Stimulated activated memory B cell treated with anti-CD40 and anti-IgM and Interleukin-4, amounts not matched to agents 10 μg/mL and 1 μg/mL and 100 μg/mL, for 72 hours (primary cell): ENCODE results near the gene SNCA.

Source experiments
- ATAC-seq: fragments of 150-1000 bp; cut with Tn5 transposase; 2 replicates; pipeline ENCODE4 v1.10.0; 2021
- H3K27ac Mint-ChIP-seq: one replicate; pipeline ENCODE4 v1.8.0; 2022; ENCODE audit warnings: mild to moderate bottlenecking, mixed read lengths
- H3K27me3 Mint-ChIP-seq: one replicate; pipeline ENCODE4 v1.8.0; 2022; ENCODE audit warnings: mixed read lengths
- H3K36me3 Mint-ChIP-seq: one replicate; pipeline ENCODE4 v1.8.0; 2022; ENCODE audit warnings: mixed read lengths
- H3K4me1 Mint-ChIP-seq: one replicate; pipeline ENCODE4 v1.8.0; 2022; ENCODE audit warnings: mixed read lengths
- H3K4me3 Mint-ChIP-seq: one replicate; pipeline ENCODE4 v1.8.0; 2022; ENCODE audit warnings: mild to moderate bottlenecking, moderate library complexity, mixed read lengths
- H3K9me3 Mint-ChIP-seq: one replicate; pipeline ENCODE4 v1.8.0; 2022; ENCODE audit warnings: mixed read lengths

SNCA gene

GRCh38 chr4:89835413-89835812 lies 1.5 kb downstream of the SNCA start:
- ATAC-seq = no peak
- H3K27ac Mint-ChIP-seq = no peak overlapping the region
- no peaks in the 10 kb centered on the region for H3K36me3 Mint-ChIP-seq
- peaks cover 70% of the 10 kb centered on the region for H3K27me3 Mint-ChIP-seq
- peaks cover 19% of the 10 kb centered on the region for H3K4me1 Mint-ChIP-seq
- no peak overlapping the region for H3K4me3 Mint-ChIP-seq
- no peaks in the 10 kb centered on the region for H3K9me3 Mint-ChIP-seq

GRCh38 chr4:89834486-89835209 lies 2.3 kb downstream of the SNCA start:
- Mint-ChIP-seq H3K36me3 (no peaks in the 10 kb centered on the region), H3K27me3 (peaks cover 64% of the 10 kb centered on the region), H3K4me3 (no peak overlapping the region), H3K27ac (no peak overlapping the region), H3K4me1 (peaks cover 24% of the 10 kb centered on the region), H3K9me3 (no peaks in the 10 kb centered on the region)
- no peak for ATAC-seq

DNA sequence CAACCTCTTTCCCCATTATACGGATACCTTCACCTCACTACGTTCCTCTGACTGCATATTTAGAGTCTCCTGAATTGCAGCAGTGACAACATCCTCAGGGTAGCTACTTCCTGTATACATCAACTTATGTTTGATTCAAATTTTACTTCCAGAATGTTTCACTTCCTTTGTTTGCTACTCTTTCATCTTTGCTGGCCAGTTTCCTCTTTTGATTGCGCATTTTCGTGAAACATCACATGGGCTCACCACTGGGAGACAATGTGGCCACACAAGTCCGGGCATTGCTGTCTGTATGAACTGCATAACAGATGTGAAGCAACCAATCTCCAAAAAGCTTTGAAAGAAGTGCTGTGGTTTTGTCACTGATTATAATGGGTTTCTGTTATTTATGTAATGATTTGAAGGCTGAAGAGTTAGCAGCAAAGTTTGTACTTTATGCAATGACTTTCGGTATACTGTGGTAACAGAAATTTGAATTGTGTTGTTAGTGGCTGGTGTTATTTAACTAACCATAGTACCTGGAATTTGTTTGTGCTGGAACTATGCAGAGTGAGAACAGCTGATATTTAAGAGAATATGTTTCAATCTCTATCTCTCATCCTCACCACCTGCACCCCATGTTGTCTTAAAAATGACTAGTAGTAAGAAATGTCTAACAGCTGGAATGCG lies 7.4 kb downstream of the SNCA start:
- peak; percentile 83 for ATAC-seq
- Mint-ChIP-seq H3K9me3 (no peaks in the 10 kb centered on the region), H3K27ac (no peak overlapping the region), H3K27me3 (peaks cover 14% of the 10 kb centered on the region), H3K4me1 (peaks cover 11% of the 10 kb centered on the region), H3K36me3 (no peaks in the 10 kb centered on the region), H3K4me3 (peak overlapping the region; percentile 3)

DNA sequence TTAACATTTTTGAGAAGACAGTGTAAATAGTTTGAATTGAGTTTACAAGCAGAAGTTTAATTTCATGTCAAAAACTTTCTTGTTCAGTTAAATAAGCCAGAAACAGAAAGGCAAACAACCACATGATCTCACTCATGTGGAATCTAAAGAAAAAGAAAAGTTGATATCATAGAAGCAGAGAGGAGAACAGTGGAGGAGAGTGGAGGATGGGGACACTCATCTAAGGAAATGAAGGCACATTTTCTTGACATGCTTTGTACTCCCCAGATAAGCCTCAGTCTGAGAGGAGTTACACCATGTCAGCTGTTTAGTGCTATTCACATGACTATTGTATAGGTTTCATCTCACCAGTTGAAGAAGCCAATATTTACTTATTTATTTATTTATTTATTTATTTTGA lies 13.5 kb downstream of the SNCA start:
- Mint-ChIP-seq H3K9me3 (no peaks in the 10 kb centered on the region), H3K27ac (no peak overlapping the region), H3K36me3 (no peaks in the 10 kb centered on the region), H3K4me1 (no peaks in the 10 kb centered on the region), H3K27me3 (no peaks in the 10 kb centered on the region), H3K4me3 (no peak overlapping the region)
- ATAC-seq = no peak

DNA sequence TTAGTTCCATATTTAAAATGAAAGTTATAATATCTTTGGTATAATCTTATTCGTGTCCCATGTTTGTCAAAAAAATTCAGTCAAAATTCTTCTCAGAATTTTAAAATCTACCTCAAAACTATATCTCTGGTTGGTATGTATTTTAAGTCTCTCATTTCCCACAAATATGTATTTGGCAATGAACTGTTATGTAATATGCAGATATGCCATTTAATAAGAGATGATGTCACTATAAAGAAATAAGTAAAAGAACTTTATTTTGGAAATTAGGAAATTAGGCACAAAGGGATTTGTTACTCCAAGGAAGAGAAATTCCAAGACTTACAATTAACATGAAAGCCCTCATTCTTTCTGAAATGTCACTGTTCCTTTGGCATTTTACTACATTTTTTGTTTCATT lies 15.3 kb downstream of the SNCA start:
- H3K27ac Mint-ChIP-seq = no peak overlapping the region
- no peaks in the 10 kb centered on the region for H3K36me3 Mint-ChIP-seq
- H3K9me3 Mint-ChIP-seq = no peaks in the 10 kb centered on the region
- no peak for ATAC-seq
- H3K4me3 Mint-ChIP-seq = no peak overlapping the region
- H3K4me1 Mint-ChIP-seq = no peaks in the 10 kb centered on the region
- H3K27me3 Mint-ChIP-seq = no peaks in the 10 kb centered on the region

GRCh38 chr4:89820010-89820409 lies 17.0 kb downstream of the SNCA start:
- Mint-ChIP-seq H3K27me3 (no peaks in the 10 kb centered on the region), H3K4me3 (no peak overlapping the region), H3K36me3 (no peaks in the 10 kb centered on the region), H3K27ac (no peak overlapping the region), H3K4me1 (no peaks in the 10 kb centered on the region), H3K9me3 (no peaks in the 10 kb centered on the region)
- no peak for ATAC-seq

- H3K4me3 Mint-ChIP-seq = no peak overlapping the region
- no peaks in the 10 kb centered on the region for H3K4me1 Mint-ChIP-seq
- no peak for ATAC-seq
- no peak overlapping the region for H3K27ac Mint-ChIP-seq
- peaks cover 4% of the 10 kb centered on the region for H3K9me3 Mint-ChIP-seq
- no peaks in the 10 kb centered on the region for H3K27me3 Mint-ChIP-seq
- H3K36me3 Mint-ChIP-seq = no peaks in the 10 kb centered on the region
Observed at GRCh38 chr4:89814362-89814761, 22.6 kb downstream of the SNCA start.

GRCh38 chr4:89813197-89813596 lies 23.8 kb downstream of the SNCA start:
- H3K9me3 Mint-ChIP-seq = peaks cover 4% of the 10 kb centered on the region
- H3K4me3 Mint-ChIP-seq = no peak overlapping the region
- H3K27me3 Mint-ChIP-seq = no peaks in the 10 kb centered on the region
- H3K27ac Mint-ChIP-seq = no peak overlapping the region
- no peaks in the 10 kb centered on the region for H3K36me3 Mint-ChIP-seq
- H3K4me1 Mint-ChIP-seq = no peaks in the 10 kb centered on the region
- ATAC-seq = no peak

DNA sequence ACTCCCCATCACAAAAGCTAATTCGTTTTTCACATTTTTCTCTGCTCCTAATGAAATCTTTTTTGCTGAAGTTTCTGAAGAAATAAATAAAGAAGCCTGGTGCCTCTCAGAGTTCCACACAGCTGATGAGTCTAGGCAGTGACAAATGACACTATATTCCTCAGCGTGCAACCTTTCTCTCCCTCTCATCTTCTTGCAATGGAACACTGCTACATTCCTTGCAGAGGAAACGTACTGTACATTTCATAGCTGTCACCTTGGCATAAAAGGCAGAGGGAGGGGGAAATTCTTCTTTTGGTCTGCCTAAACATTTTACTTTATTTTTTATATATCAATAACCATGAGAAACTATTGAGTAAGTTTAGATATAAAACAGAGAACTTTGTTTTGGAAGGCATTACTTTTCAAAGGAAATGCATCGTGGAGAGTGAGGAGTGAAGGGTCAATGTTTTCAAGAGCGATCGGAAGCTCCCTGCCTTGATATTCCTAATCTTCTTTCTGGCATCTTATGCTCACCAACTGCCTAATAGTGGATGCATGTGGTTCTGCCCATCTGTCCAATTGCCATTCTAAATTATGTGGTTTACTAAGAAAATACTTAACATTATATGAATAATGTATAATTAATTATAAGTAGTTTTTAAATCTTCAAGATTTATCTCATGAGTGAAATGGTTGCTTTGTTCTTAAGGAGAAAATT lies 29.4 kb downstream of the SNCA start:
- Mint-ChIP-seq H3K4me1 (no peaks in the 10 kb centered on the region), H3K27me3 (no peaks in the 10 kb centered on the region), H3K36me3 (no peaks in the 10 kb centered on the region), H3K27ac (no peak overlapping the region), H3K9me3 (peaks cover 4% of the 10 kb centered on the region), H3K4me3 (no peak overlapping the region)
- ATAC-seq = no peak

- H3K4me1 Mint-ChIP-seq = no peaks in the 10 kb centered on the region
Observed at GRCh38 chr4:89805297-89805696, 31.7 kb downstream of the SNCA start.

GRCh38 chr4:89803915-89804314 lies 33.0 kb downstream of the SNCA start:
- Mint-ChIP-seq H3K27ac (no peak overlapping the region), H3K4me1 (no peaks in the 10 kb centered on the region), H3K4me3 (no peak overlapping the region), H3K27me3 (no peaks in the 10 kb centered on the region), H3K9me3 (no peaks in the 10 kb centered on the region), H3K36me3 (no peaks in the 10 kb centered on the region)
- no peak for ATAC-seq

More at GRCh38 chr4:89805297-89805696, 31.7 kb downstream of the SNCA start:
- H3K9me3 Mint-ChIP-seq = peaks cover 4% of the 10 kb centered on the region
- ATAC-seq = no peak
- no peaks in the 10 kb centered on the region for H3K27me3 Mint-ChIP-seq
- H3K4me3 Mint-ChIP-seq = no peak overlapping the region
- no peaks in the 10 kb centered on the region for H3K36me3 Mint-ChIP-seq
- no peak overlapping the region for H3K27ac Mint-ChIP-seq

DNA sequence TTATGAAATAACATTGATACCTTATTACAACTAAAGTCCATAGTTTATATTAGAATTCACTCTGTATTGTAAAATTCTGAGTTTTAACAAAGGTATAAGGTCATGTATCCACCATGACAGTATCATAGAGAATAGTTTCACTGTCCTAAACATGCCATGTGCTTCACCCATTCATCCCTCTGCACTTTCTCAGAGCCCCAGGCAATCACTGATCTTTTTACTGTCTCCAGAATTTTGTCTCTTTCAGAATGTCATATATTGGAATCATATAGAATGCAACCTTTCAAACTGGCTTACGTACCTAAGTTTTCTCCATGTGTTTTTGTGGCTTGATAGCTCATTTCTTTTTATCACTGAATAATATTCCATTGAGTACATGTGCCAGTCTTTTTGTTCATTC lies 33.9 kb downstream of the SNCA start:
- no peak for ATAC-seq
- Mint-ChIP-seq H3K36me3 (no peaks in the 10 kb centered on the region), H3K27ac (no peak overlapping the region)

GRCh38 chr4:89800527-89801103 lies 36.3 kb downstream of the SNCA start:
- Mint-ChIP-seq H3K27ac (no peak overlapping the region), H3K27me3 (no peaks in the 10 kb centered on the region), H3K36me3 (no peaks in the 10 kb centered on the region), H3K4me1 (no peaks in the 10 kb centered on the region), H3K4me3 (no peak overlapping the region), H3K9me3 (no peaks in the 10 kb centered on the region)
- peak; percentile 50 for ATAC-seq

More for the DNA sequence above, 33.9 kb downstream of the SNCA start:
- Mint-ChIP-seq H3K9me3 (no peaks in the 10 kb centered on the region), H3K4me3 (no peak overlapping the region), H3K27me3 (no peaks in the 10 kb centered on the region), H3K4me1 (no peaks in the 10 kb centered on the region)

- Mint-ChIP-seq H3K4me3 (no peak overlapping the region), H3K27me3 (no peaks in the 10 kb centered on the region), H3K4me1 (no peaks in the 10 kb centered on the region), H3K9me3 (no peaks in the 10 kb centered on the region), H3K27ac (no peak overlapping the region), H3K36me3 (no peaks in the 10 kb centered on the region)
- ATAC-seq = no peak
Observed at GRCh38 chr4:89800012-89800516, 36.9 kb downstream of the SNCA start.

DNA sequence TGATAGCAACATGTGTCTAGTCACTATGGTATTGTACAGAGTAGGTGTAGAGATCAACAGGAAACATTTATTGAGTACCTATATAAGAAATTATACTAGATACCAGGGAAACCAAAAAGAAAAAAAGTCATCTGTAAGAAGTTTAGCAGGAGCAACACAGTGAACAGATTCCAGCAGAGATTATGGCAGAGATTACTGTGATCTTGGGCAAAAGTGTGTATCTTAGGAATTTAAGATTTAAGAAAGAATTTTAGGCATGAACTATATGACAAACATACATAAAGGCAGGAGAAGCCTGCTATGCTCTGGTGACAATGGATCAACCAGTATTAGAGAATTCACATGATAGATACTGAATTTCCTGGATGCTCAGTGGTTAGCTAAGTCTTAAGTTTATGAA lies 37.9 kb downstream of the SNCA start:
- H3K4me1 Mint-ChIP-seq = no peaks in the 10 kb centered on the region
- no peak overlapping the region for H3K27ac Mint-ChIP-seq
- ATAC-seq = no peak
- H3K36me3 Mint-ChIP-seq = no peaks in the 10 kb centered on the region
- no peaks in the 10 kb centered on the region for H3K9me3 Mint-ChIP-seq
- no peak overlapping the region for H3K4me3 Mint-ChIP-seq
- no peaks in the 10 kb centered on the region for H3K27me3 Mint-ChIP-seq
